Naive thymus-derived CD8-positive, alpha-beta T cell (primary cell): ENCODE measurements around the gene ZSCAN25. TPM values are rescaled to one million over a fixed set of nuclear protein-coding genes. Genes with fewer than 3 reads are reported as not detected.
A peak's percentile ranks its signal among the peaks of the same experiment; 100 is the strongest.
"Not testable (repeated sequence)": the region's sequence is repeated elsewhere in the genome, so short reads cannot be mapped to it uniquely, and the experiment has no call there.

Source experiments
- ATAC-seq, 2 donors: fragments of 150-1000 bp; cut with Tn5 transposase in 1 of 2; sonication (Bioruptor Pico), chemical (Tn5 transposase) in 1 of 2; 1 replicate in 1 of 2; 2 replicates in 1 of 2; pipeline ENCODE4 v1.10.0; 2021; ENCODE audit warnings: mild to moderate bottlenecking in 2 of 2, moderate library complexity in 2 of 2
- POLR2A ChIA-PET: fragments of 350-600 bp; sonication (Branson Sonifier 250); formaldehyde crosslinking; loops from one replicate; lab custom pipeline; 2021; ENCODE audit warnings: antibody characterized with exemption; lab: Charles Lee
- DNase-seq, 10 donors: peaks; one replicate each; pipeline versions ENCODE4 v3.0.0 to v3.0.0-alpha.2; 2020 to 2022
- H3K27ac Mint-ChIP-seq, 10 donors: one replicate each; pipeline ENCODE4 v1.8.0; 2020 to 2022; ENCODE audit warnings: mild to moderate bottlenecking in 10 of 10, mixed read lengths in 10 of 10, moderate library complexity in 4 of 10, inconsistent platforms in 1 of 10
- H3K27me3 Mint-ChIP-seq, 5 donors: one replicate each; pipeline ENCODE4 v1.8.0; 2021 to 2022; ENCODE audit warnings: mixed read lengths in 5 of 5
- H3K36me3 Mint-ChIP-seq, 3 donors: one replicate each; pipeline ENCODE4 v1.8.0; 2020 to 2022; ENCODE audit warnings: mixed read lengths in 3 of 3, mild to moderate bottlenecking in 2 of 3, inconsistent platforms in 1 of 3
- H3K4me1 Mint-ChIP-seq, 4 donors: one replicate each; pipeline ENCODE4 v1.8.0; 2021 to 2022; ENCODE audit warnings: mixed read lengths in 4 of 4
- H3K4me3 Mint-ChIP-seq, 10 donors: one replicate each; pipeline ENCODE4 v1.8.0; 2020 to 2022; ENCODE audit warnings: mild to moderate bottlenecking in 10 of 10, mixed read lengths in 10 of 10, moderate library complexity in 6 of 10, inconsistent platforms in 1 of 10
- H3K9me3 Mint-ChIP-seq, 9 donors: one replicate each; pipeline ENCODE4 v1.8.0; 2020 to 2022; ENCODE audit warnings: mixed read lengths in 9 of 9, mild to moderate bottlenecking in 3 of 9, inconsistent platforms in 1 of 9, moderate library complexity in 1 of 9
- polyA plus RNA-seq, 3 donors: library from polyadenylated mRNA; unstranded; fragments of 300-500 nt; fragmentation: Illumina TruSeq; gene quantifications; one replicate each; pipeline ENCODE4 v1.2.3, GENCODE V29; 2021
- total RNA-seq, 8 experiments: library from RNA in 2 of 8; stranded (reverse) in 2 of 8; gene quantifications; one replicate each; pipeline ENCODE4 v1.2.3 and lab custom pipeline; 2021 to 2026

Gene ZSCAN25
- total RNA-seq (10 to 100 TPM; 57.1 to 57.8 TPM), polyA plus RNA-seq (10 to 100 TPM in 2 of 3 donors, 1 to 10 TPM in 1; 9.2 to 19.0 (median 16.2) TPM), total RNA-seq (lab: John Stamatoyannopoulos, UW) (63.8 to 87.1 (median 78.5) reads per million in 6 experiments)

DNA sequence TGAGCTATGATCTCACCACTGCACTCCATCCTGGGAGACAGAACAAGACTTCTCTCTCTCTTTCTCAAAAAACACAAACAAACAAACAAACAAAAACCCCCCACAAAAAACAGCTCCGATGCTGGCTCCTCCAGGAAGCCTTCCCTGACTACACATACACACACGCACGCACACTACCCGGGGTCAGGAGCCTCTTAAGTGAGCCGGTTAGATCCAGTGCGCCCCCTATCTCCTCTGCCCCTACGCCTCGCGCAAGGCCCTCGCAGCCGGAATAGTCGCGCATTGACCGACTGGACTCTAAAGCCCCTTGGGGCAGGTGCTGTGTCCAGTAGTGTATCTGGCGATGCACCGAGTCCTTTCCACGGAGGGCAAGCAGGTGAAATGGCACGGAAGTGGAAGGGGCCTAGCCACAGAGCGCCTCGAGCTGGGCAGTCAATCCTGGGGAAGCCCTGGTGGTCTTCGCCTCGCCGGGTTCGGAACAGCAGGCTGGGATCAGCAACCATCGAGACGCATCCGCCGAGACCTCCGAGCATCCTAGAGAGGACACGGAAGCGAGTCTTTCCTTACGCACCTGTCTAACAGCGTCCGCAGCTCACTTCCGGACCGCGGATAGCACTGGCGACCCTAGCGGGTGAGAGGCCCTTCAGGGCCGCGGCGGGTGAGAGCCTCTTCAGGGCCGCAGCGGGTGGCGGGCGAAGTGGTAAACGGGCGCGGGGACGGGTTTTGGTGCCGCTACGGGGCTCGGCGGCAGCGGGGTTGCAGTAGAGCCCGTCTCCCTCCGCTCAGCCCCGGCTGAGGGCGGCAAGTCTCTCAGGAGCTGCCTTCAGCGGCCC lies at the start of gene ZSCAN25:
Gene ZSCAN25 (plus strand): TSS at position 588 of the 833 bp plus-strand sequence. CDS start 2,661 bp downstream, outside the sequence.
- Mint-ChIP-seq H3K4me3 (peak within 1 kb of the TSS; percentile 95 to 99 (median 96)), H3K9me3 (no peaks in the 10 kb centered on the region), H3K4me1 (peaks cover 18 to 52% (median 47%) of the 10 kb centered on the region in 4 donors), H3K36me3 (peaks cover 0 to 35% (median 22%) of the 10 kb centered on the region in 3 donors), H3K27me3 (no peaks in the 10 kb centered on the region), H3K27ac (peak within 1 kb of the TSS; percentile 92 to 99 (median 98))
- POLR2A ChIA-PET: interaction anchor here (0.6 to 3.8 kb wide), 16 partner anchors 8 to 431 kb away, joined by 3 to 54 read pairs (median 4); partner anchors contain the start of genes BUD31, PDAP1, TRIM4 and ZKSCAN1
- DNase-seq (peak; percentile 70 to 93 (median 83)), ATAC-seq (peak; percentile 96)

DNA sequence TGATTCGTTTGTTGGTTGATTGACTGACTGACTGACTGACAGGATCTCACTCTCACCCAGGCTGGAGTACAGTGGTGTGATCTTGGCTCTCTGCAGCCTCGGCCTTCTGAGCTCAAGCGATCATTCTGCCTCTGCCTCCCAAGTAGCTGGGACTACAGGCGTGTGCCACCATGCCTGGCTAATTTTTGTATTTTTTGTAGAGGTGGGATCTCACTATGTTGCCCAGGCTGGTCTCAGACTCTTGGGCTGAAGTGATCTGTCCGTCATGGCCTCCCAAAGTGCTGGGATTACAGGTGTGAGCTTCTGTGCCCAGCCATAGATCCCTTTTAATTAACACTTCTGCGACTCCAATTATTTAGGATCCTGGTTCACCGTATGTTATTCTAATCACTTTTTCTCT lies 48.0 kb upstream of the ZSCAN25 start:
- H3K4me1 Mint-ChIP-seq: peaks cover 10 to 27% (median 20%) of the 10 kb centered on the region in 4 donors
- H3K9me3 Mint-ChIP-seq, POLR2A ChIA-PET, ATAC-seq, DNase-seq, H3K4me3 Mint-ChIP-seq, H3K27me3 Mint-ChIP-seq: not testable (repeated sequence)
- H3K27ac Mint-ChIP-seq: peak overlapping the region in 2 of 10 donors; percentile 21 to 29
- H3K36me3 Mint-ChIP-seq: peaks cover 5 to 77% (median 15%) of the 10 kb centered on the region in 3 donors

DNA sequence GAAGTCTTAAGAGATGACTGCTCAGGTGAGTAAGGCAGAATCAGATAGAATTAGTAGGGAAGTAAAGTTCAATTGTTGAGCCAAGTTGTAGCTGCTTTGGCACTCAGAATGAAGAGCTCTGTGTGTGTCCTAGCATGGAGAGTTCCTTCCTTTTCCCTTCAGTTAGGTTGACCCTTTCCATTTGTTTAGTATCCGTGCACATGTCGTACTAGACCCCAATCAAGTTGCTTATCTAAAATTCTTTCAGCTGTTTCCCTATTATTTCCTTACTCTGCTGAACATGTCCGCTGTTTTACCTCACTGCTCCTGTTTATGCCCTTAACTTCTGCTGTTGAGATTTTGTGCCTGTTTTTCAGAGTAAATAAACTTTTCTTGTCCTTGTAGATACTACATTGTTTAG lies 45.0 kb upstream of the ZSCAN25 start:
- ATAC-seq: no peak
- no peaks in the 10 kb centered on the region for H3K27me3 Mint-ChIP-seq
- no peak for DNase-seq
- no peaks in the 10 kb centered on the region for H3K9me3 Mint-ChIP-seq
- no peak overlapping the region for H3K4me3 Mint-ChIP-seq
- H3K4me1 Mint-ChIP-seq: peaks cover 2 to 16% (median 5%) of the 10 kb centered on the region in 4 donors
- peak overlapping the region in 8 of 10 donors; percentile 1 to 88 (median 16) for H3K27ac Mint-ChIP-seq
- peaks cover 5 to 57% (median 14%) of the 10 kb centered on the region in 3 donors for H3K36me3 Mint-ChIP-seq
- POLR2A ChIA-PET: no interaction called here

DNA sequence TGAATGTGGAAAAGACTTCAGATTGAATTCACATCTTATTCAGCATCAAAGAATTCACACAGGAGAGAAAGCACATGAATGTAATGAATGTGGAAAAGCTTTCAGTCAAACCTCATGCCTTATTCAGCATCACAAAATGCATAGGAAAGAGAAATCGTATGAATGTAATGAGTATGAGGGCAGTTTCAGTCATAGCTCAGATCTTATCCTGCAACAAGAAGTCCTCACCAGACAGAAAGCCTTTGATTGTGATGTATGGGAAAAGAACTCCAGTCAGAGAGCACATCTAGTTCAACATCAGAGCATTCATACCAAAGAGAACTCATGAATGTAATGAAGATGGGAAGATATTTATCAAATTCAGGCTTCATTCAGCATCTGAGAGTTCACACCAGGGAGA lies 43.5 kb upstream of the ZSCAN25 start:
- Mint-ChIP-seq H3K27me3 (no peaks in the 10 kb centered on the region), H3K9me3 (no peaks in the 10 kb centered on the region), H3K4me1 (peaks cover 2 to 16% (median 5%) of the 10 kb centered on the region in 4 donors), H3K36me3 (peaks cover 5 to 51% (median 14%) of the 10 kb centered on the region in 3 donors), H3K27ac (peak overlapping the region in 3 of 10 donors; percentile 29 to 55 (median 53)), H3K4me3 (no peak overlapping the region)
- ATAC-seq: no peak
- DNase-seq: no peak
- POLR2A ChIA-PET: no interaction called here

DNA sequence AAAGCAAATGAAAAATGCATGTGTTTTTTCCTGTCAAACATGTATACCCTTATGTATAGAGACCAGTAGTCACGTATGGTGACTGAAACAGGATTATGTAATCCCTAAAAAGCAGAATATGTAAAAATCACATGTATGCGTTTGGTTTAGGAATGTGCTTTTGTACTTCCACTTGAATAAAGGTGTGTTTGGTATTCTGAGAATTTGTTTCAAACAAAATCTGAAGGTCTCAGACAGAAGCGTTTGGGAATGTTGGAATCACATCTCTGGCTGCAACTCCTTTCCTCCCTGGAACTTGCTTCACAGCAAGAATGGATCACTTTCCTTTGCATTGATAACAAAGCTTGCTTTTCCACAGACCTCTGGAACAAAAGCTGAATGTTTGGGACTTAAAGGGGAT lies 40.5 kb upstream of the ZSCAN25 start:
- POLR2A ChIA-PET: no interaction called here
- H3K4me3 Mint-ChIP-seq: no peak overlapping the region

DNA sequence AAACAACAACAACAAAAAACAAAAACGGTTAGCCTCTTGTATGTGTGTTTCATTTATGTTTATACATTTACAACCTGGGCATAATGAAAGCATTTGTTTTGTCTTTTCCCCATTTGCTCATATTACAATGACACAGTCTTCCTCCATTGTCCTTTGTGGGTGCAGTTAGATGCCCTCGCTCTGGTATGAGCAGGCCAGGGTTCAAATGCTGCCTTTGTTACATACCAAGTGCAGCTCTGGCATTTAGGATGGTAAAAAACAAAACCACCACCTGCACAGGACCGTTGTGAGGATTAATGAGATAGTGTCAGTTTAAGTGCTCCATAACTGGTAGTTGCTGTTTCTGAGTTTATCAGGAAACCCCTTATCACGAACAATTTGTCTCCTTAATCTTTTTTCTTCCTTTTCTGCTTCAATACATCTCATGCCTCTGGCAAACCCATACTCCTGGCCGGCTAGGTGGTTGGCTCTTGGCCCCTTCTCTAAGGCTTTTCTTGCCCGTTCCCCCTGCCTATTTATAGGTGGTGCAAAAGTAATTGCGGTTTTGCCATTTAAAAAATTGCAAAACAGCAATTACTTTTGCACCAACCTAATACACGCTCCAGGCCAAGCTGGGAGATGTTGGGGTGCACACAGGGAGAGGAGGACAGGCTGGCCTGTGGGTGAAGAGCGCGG lies 37.3 kb upstream of the ZSCAN25 start:
- POLR2A ChIA-PET: interaction anchor here (0.6 to 4.9 kb wide), 5 partner anchors 21 to 169 kb away, joined by 4 to 37 read pairs (median 6); partner anchors contain the start of genes ZNF394, ZNF655 and ZSCAN25
- Mint-ChIP-seq H3K27ac (peak overlapping the region; percentile 68 to 96 (median 82)), H3K4me3 (peak overlapping the region; percentile 87 to 98 (median 94)), H3K27me3 (peaks cover 0 to 2% (median 0%) of the 10 kb centered on the region in 5 donors), H3K9me3 (no peaks in the 10 kb centered on the region), H3K36me3 (no peaks in the 10 kb centered on the region), H3K4me1 (peaks cover 6 to 19% (median 15%) of the 10 kb centered on the region in 4 donors)
- DNase-seq: no peak
- ATAC-seq: no peak

More for the DNA sequence above, 40.5 kb upstream of the ZSCAN25 start:
- Mint-ChIP-seq H3K27me3 (peaks cover 0 to 2% (median 0%) of the 10 kb centered on the region in 5 donors), H3K27ac (peak overlapping the region in 4 of 10 donors; percentile 20 to 46 (median 26)), H3K36me3 (peaks cover 5 to 28% (median 14%) of the 10 kb centered on the region in 3 donors), H3K4me1 (peaks cover 8 to 22% (median 14%) of the 10 kb centered on the region in 4 donors), H3K9me3 (no peaks in the 10 kb centered on the region)
- DNase-seq: no peak
- ATAC-seq: no peak

DNA sequence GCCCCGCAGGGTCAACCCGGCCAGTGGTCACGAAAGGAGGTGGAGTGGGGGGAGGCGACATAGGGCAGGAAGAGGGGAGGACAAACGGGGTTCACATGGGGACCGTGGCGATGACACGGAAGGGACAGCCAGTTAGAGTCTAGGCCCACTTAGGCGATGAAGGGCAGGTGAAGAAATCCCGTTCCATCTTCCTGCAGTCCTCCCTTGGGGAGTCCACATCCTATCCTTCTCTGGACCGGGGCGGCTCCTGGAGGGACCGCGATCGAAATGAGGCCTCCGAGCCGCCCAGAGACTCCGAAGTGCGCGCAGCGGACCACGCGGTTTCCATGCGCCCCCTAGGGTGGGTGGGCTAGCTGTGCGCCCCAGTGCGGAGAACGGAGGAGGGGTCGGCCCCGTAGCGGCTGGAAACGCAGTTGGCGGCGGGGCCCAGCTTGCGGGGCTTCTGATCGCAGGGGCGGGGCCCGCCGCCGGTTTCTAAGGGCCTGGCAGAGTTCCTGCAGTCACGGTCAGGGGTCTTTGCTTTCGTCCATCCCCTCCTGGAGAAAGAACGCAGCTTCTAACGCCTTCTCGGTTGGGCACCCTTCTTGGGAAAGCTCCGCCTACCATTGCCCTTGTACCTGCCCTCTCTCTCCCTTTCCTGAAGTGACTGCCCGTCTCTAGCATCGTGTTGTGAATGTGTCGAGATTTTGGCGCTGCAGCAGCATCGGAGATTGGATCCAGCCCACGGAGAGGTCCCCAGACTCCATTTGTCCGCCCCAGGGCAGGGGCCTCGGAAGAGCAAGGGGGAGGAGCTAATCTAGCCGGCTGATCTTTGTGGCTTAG lies 36.6 kb upstream of the ZSCAN25 start:
- Mint-ChIP-seq H3K27me3 (peaks cover 0 to 2% (median 0%) of the 10 kb centered on the region in 5 donors), H3K9me3 (no peaks in the 10 kb centered on the region), H3K4me1 (peaks cover 6 to 19% (median 15%) of the 10 kb centered on the region in 4 donors), H3K36me3 (no peaks in the 10 kb centered on the region), H3K27ac (peak overlapping the region; percentile 80 to 96 (median 94)), H3K4me3 (peak overlapping the region; percentile 87 to 98 (median 94))
- peak; percentile 51 to 84 (median 65) for DNase-seq
- POLR2A ChIA-PET: interaction anchor here (0.6 to 4.9 kb wide), 9 partner anchors 22 to 170 kb away, joined by 3 to 37 read pairs (median 4); partner anchors contain the start of genes FAM200A, ZKSCAN5, ZNF394 and ZNF655
- peak; percentile 92 for ATAC-seq

DNA sequence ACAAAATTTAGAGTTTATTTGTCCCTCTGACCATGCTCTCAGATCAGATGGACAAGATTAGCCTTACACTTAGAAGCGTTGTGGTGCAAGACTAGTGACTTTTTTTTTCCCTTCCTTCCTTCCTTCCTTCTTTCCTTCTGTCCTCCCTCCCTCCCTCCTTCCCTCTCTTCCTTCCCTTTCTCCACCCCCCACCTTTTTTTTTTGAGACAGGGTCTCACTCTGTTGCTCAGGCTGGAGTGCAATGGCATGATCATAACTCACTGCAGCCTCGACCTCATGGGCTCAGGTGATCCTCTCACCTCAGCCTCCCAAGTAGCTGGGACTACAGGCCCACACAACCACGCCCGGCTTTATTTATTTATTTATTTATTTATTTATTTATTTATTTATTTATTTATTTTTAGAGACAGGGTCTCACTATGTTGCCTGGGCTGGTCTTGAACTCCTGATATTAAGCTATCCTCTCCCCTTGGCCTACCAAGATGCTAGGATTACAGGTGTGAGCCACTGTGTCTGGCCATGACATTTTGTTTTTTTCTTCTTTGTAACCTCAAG lies 35.9 kb upstream of the ZSCAN25 start:
- not testable (repeated sequence) for DNase-seq, H3K9me3 Mint-ChIP-seq, H3K36me3 Mint-ChIP-seq, H3K27me3 Mint-ChIP-seq, ATAC-seq
- POLR2A ChIA-PET: interaction anchor here (0.6 to 4.9 kb wide), 11 partner anchors 22 to 653 kb away, joined by 3 to 37 read pairs (median 4); partner anchors contain the start of genes FAM200A, ZKSCAN5, ZNF394 and ZNF655
- Mint-ChIP-seq H3K27ac (peak overlapping the region; percentile 80 to 96 (median 94)), H3K4me3 (peak overlapping the region; percentile 87 to 98 (median 94)), H3K4me1 (peaks cover 6 to 19% (median 15%) of the 10 kb centered on the region in 4 donors)

DNA sequence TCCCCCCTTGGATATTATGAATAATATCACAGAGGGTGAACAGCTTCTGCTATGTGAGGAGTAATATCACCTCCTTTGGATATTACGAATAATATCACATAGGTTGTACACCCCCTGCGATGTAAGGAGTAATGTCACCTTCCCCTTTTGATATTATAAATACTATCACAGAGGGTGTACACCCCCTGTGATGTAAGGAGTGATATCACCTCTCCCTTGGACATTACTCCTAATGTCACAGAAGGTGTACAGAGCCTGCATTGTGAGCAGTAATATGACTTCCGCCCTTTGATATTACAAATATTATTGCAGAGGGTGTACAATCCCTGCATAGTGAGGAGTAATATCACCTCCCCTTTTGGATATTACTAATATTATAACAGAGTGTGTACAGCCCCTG lies 27.9 kb upstream of the ZSCAN25 start:
- Mint-ChIP-seq H3K9me3 (no peaks in the 10 kb centered on the region), H3K4me3 (no peak overlapping the region), H3K4me1 (no peaks in the 10 kb centered on the region), H3K36me3 (no peaks in the 10 kb centered on the region), H3K27ac (no peak overlapping the region), H3K27me3 (no peaks in the 10 kb centered on the region)
- POLR2A ChIA-PET: no interaction called here
- DNase-seq (no peak), ATAC-seq (no peak)

DNA sequence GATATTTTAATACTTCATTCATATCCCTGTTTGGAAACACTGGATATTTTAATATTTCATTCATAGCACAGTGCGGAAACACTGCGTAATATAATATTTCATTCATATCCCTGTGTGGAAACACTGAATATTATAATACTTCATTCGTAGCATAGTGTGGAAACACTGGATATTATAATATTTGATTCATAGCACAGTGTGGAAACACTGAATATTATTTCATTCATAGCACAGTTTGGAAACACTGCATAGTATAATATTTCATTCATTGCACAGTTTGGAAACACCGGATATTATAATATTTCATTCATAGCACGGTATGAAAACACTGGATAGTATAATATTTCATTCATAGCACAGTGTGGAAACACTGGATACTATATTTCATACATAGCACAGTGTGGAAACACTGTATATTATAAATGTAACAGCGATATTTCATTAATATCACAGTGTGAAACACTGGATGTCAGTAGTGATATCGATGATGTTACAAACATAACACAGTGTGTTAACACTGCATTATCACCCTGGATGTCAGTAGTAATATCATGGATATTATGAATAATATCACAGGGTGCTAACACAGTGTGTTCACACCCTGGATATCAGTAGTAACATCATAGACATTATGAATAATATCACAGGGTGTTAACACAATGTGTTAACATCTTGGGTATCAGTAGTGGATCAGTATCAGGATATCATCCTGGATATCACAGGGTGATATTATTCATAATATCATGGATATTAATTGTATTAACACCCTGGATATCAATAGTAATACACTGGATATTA lies 21.6 kb upstream of the ZSCAN25 start:
- Mint-ChIP-seq H3K36me3 (no peaks in the 10 kb centered on the region), H3K4me3 (no peak overlapping the region), H3K27ac (no peak overlapping the region), H3K27me3 (no peaks in the 10 kb centered on the region), H3K4me1 (no peaks in the 10 kb centered on the region), H3K9me3 (no peaks in the 10 kb centered on the region)
- no peak for ATAC-seq
- POLR2A ChIA-PET: no interaction called here
- no peak for DNase-seq
